Ovary (tissue), 3 donors: ENCODE measurements around the gene SYNPO2.

Experiments used
- CTCF ChIP-seq, 3 donors: fragments of 450-650 bp in 2 of 3; fragments of 200-600 bp in 1 of 3; IDR thresholded peaks; one replicate each; pipeline versions ENCODE4 v1.5.1 to v1.8.0; 2016 to 2022; ENCODE audit warnings: antibody characterized with exemption in 3 of 3, mild to moderate bottlenecking in 1 of 3
- EP300 ChIP-seq: sonication (generic); formaldehyde crosslinking; IDR thresholded peaks from one replicate; pipeline ENCODE4 v1.6.1; 2017; ENCODE audit warnings: antibody characterized with exemption
- POLR2A ChIP-seq: fragments of 450-650 bp; IDR thresholded peaks from one replicate; pipeline ENCODE4 v1.6.1; 2017; ENCODE audit warnings: antibody characterized with exemption, mild to moderate bottlenecking, moderate library complexity
- donor health status: DM: no; HTN: no; CAD: no.

- no peak for TF ChIP-seq CTCF (IDR thresholded peaks at IDR 0.05)
- TF ChIP-seq EP300 = no peak
- no peak for TF ChIP-seq POLR2A
Measured at GRCh38 chr4:118911238-118911703, 22.6 kb downstream of the SYNPO2 start.
